ENCODE measurements around the gene KLHL29.

DNA sequence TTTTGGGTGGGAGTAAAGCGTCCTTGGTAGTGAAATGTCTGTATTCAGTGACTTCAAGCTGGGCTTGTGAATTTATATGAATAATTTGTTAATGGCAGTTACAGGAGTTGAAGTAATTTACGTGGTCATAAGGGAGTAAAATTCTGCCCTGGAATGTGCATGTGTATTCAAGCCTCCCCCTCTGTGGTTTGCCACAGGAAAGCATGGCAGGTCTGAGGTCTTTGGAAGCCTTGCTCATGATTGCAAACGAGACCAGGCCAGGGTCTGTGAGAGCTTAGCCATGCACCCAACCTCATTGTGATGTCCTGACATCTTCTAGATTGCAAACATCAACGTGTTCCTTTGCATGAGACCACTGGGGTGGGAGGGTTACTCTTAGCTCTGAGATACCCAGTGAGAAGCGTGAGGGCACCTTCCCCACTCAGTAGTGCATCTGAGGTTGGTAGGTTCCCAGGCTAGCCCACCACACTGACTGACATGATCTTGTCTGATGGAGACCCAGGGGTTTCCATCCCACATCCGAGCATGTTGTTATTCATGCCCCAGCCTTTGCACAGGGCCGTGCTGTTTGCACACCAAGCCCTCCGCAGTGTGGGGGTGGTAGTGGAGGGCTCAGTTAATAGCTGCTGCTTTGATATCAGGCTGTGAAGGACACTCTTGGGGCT, 216.5 kb downstream of the KLHL29 start:
- TF ChIP-seq, protein P1, sequence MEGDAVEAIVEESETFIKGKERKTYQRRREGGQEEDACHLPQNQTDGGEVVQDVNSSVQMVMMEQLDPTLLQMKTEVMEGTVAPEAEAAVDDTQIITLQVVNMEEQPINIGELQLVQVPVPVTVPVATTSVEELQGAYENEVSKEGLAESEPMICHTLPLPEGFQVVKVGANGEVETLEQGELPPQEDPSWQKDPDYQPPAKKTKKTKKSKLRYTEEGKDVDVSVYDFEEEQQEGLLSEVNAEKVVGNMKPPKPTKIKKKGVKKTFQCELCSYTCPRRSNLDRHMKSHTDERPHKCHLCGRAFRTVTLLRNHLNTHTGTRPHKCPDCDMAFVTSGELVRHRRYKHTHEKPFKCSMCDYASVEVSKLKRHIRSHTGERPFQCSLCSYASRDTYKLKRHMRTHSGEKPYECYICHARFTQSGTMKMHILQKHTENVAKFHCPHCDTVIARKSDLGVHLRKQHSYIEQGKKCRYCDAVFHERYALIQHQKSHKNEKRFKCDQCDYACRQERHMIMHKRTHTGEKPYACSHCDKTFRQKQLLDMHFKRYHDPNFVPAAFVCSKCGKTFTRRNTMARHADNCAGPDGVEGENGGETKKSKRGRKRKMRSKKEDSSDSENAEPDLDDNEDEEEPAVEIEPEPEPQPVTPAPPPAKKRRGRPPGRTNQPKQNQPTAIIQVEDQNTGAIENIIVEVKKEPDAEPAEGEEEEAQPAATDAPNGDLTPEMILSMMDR (IDR thresholded peaks at IDR 0.05; ENCODE audit: insufficient read depth, low read length): no peak
- TF ChIP-seq, protein P2, sequence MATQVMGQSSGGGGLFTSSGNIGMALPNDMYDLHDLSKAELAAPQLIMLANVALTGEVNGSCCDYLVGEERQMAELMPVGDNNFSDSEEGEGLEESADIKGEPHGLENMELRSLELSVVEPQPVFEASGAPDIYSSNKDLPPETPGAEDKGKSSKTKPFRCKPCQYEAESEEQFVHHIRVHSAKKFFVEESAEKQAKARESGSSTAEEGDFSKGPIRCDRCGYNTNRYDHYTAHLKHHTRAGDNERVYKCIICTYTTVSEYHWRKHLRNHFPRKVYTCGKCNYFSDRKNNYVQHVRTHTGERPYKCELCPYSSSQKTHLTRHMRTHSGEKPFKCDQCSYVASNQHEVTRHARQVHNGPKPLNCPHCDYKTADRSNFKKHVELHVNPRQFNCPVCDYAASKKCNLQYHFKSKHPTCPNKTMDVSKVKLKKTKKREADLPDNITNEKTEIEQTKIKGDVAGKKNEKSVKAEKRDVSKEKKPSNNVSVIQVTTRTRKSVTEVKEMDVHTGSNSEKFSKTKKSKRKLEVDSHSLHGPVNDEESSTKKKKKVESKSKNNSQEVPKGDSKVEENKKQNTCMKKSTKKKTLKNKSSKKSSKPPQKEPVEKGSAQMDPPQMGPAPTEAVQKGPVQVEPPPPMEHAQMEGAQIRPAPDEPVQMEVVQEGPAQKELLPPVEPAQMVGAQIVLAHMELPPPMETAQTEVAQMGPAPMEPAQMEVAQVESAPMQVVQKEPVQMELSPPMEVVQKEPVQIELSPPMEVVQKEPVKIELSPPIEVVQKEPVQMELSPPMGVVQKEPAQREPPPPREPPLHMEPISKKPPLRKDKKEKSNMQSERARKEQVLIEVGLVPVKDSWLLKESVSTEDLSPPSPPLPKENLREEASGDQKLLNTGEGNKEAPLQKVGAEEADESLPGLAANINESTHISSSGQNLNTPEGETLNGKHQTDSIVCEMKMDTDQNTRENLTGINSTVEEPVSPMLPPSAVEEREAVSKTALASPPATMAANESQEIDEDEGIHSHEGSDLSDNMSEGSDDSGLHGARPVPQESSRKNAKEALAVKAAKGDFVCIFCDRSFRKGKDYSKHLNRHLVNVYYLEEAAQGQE (IDR thresholded peaks at IDR 0.05; ENCODE audit: insufficient replicate concordance, low read depth): no peak
- TF ChIP-seq POLR2AphosphoS5 (IDR thresholded peaks at IDR 0.05; ENCODE audit: low read depth) (no peak), SPI1 (IDR thresholded peaks at IDR 0.05; ENCODE audit: borderline replicate concordance, low read depth) (no peak)

All from HL-60 (cell line).